ENCODE data around the gene RFWD3. TPM values are rescaled to one million over a fixed set of nuclear protein-coding genes. Genes with fewer than 3 reads are reported as not detected.

Gene RFWD3
- total and polyA plus RNA-seq, 2 experiments from 2014 or later = 8.2 to 11.1 TPM

DNA sequence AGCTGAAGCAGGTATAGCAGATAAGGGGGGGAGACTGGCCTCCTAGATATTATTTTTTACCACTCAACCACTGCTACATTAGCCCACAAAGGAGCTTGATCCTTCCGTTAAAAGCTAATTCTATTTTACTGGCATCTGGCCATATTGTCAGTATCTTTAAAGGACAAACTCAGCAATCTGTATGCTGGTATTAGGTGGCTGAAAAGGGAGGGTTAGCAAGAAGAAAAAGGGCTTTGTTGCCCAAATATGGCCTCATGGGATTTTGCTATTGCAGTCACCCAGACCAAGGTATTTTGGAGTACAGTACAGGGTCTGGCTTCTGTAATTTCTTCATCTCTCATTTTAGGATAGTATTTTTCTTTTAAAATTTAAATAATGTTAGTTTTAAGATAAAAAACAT, 14.4 kb downstream of the RFWD3 start:
- H3K9me3 ChIP-seq (ENCODE audit: low read depth) = no peaks in the 10 kb centered on the region
- TF ChIP-seq, protein P1, sequence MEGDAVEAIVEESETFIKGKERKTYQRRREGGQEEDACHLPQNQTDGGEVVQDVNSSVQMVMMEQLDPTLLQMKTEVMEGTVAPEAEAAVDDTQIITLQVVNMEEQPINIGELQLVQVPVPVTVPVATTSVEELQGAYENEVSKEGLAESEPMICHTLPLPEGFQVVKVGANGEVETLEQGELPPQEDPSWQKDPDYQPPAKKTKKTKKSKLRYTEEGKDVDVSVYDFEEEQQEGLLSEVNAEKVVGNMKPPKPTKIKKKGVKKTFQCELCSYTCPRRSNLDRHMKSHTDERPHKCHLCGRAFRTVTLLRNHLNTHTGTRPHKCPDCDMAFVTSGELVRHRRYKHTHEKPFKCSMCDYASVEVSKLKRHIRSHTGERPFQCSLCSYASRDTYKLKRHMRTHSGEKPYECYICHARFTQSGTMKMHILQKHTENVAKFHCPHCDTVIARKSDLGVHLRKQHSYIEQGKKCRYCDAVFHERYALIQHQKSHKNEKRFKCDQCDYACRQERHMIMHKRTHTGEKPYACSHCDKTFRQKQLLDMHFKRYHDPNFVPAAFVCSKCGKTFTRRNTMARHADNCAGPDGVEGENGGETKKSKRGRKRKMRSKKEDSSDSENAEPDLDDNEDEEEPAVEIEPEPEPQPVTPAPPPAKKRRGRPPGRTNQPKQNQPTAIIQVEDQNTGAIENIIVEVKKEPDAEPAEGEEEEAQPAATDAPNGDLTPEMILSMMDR (IDR thresholded peaks at IDR 0.05; ENCODE audit: low read depth, low read length) = no peak
- peaks cover 22% of the 10 kb centered on the region for H3K36me3 ChIP-seq

DNA sequence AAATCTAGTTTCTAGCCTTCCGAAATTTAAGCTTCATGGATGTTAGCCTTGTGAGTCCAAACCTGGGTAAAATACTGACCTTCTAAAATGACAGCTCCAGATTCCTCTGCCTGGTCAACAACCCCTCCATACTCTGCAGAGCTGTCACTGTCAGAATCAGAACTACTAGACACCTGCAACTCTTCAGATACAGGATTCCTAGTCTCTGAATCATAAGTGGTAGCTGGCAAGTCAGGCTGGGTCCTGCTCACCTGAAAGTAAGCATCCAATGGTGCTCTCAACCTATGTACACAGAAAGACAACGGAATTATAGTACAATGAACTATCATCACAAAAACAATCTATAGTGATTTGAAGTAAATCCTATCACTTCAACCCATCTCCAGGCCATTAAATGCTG, 14.8 kb downstream of the RFWD3 start:
- Histone ChIP-seq H3K27me3 (no peaks in the 10 kb centered on the region), H3K4me3 (no peak overlapping the region), H3K36me3 (peaks cover 22% of the 10 kb centered on the region), H3K9me3 (ENCODE audit: low read depth) (no peaks in the 10 kb centered on the region), H3K4me1 (ENCODE audit: low read depth) (no peaks in the 10 kb centered on the region), H3K27ac (peak overlapping the region; percentile 43)
- TF ChIP-seq, protein P1 (IDR thresholded peaks at IDR 0.05; ENCODE audit: low read depth, low read length) = no peak
- DNase-seq (ENCODE audit: low read depth in 1 of 2, low spot score in 1 of 2) = no peak

More for the DNA sequence above, 14.4 kb downstream of the RFWD3 start:
- no peak for DNase-seq (ENCODE audit: low read depth in 1 of 2, low spot score in 1 of 2)
- Histone ChIP-seq H3K27ac (peak overlapping the region; percentile 43), H3K4me3 (no peak overlapping the region), H3K27me3 (no peaks in the 10 kb centered on the region), H3K4me1 (ENCODE audit: low read depth) (no peaks in the 10 kb centered on the region)

DNA sequence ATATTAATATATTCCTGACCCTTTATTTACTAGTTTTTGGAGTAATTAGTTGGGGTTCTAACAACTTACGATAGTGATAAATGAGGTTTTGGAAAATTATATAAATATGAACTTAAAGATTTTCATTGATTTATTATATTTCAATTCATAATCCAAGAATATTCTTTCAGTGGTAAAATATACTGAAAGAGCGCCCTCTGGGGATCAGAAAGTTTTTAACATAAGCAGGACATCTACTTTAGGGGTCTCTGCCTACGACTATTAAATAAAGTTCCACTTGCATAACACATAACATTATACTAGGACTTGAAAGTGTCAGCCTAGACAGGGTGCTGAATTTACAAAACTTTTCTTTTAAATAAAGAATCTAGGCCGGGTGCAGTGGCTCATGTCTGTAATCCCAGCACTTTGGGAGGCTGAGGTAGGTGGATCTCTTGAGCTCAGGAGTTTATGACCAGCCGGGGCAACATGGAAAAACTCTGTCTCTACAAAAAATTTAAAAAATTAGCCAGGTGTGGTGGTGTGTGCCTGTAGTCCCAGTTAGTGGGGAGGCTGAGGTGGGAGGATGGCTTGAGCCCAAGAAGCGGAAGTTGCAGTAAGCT, 15.6 kb downstream of the RFWD3 start:
- H3K9me3 ChIP-seq (ENCODE audit: low read depth) = no peaks in the 10 kb centered on the region
- DNase-seq (ENCODE audit: low read depth in 1 of 2, low spot score in 1 of 2) = peak; percentile 19 to 31
- H3K27me3 ChIP-seq = no peaks in the 10 kb centered on the region
- H3K27ac ChIP-seq = no peak overlapping the region
- no peak overlapping the region for H3K4me3 ChIP-seq
- H3K36me3 ChIP-seq = peaks cover 22% of the 10 kb centered on the region
- TF ChIP-seq, protein P1 (IDR thresholded peaks at IDR 0.05; ENCODE audit: low read depth, low read length) = peak; percentile 62
- no peaks in the 10 kb centered on the region for H3K4me1 ChIP-seq (ENCODE audit: low read depth)

DNA sequence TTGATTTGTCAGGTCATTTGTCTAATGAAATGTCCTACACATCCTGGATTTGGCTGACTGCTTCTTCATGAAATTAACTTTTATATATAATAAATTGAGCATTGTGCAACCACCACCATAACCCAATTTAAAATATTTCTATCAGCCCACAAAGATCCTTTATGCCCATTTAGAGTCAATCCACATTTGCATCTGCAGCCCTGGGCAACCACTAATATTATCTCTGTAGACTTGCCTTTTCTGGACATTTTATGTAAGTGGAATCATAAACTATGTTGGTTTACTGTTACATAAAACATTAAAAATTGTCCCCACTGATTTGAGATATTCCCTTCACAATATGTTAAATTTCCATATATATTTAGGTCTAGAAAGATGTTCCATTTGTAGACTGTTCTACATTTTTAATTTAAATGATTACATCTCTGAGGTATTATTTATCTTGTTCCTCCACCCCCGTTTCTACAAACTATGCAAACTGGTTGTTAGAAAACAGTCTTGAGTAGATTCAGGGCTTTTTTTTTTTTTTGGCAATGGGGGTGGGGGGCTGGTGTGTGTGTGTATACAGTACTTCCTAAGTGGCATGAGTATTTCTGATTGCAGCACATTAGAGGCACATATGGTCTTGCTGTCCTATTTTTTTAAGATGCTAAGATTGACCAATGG, 16.7 kb downstream of the RFWD3 start:
- TF ChIP-seq, protein P1 (IDR thresholded peaks at IDR 0.05; ENCODE audit: low read depth, low read length) = no peak
- Histone ChIP-seq H3K9me3 (ENCODE audit: low read depth) (no peaks in the 10 kb centered on the region), H3K36me3 (peaks cover 23% of the 10 kb centered on the region), H3K4me1 (ENCODE audit: low read depth) (no peaks in the 10 kb centered on the region), H3K4me3 (no peak overlapping the region), H3K27ac (no peak overlapping the region), H3K27me3 (no peaks in the 10 kb centered on the region)
- DNase-seq (ENCODE audit: low read depth in 1 of 2, low spot score in 1 of 2) = no peak

DNA sequence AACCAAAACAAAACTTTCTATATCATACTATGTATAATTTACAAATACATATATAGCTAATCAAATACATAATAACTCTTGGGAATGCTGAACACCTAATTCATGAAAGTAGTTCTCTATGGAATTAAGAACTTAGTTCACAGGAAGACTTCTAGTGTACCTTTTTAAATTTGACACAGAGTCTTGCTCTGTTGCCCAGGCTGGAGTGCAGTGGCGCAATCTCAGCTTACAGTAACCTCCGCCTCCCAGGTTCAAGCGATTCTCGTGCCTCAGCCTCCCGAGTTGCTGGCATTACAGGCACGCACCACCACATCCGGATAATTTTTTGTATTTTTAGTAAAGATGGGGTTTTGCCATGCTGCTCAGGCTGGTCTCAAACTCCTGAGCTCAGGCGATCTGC, 24.7 kb downstream of the RFWD3 start:
- H3K27ac ChIP-seq = no peak overlapping the region
- TF ChIP-seq, protein P1 (IDR thresholded peaks at IDR 0.05; ENCODE audit: low read depth, low read length) = no peak
- H3K36me3 ChIP-seq = peaks cover 49% of the 10 kb centered on the region
- H3K4me3 ChIP-seq = no peak overlapping the region
- no peaks in the 10 kb centered on the region for H3K4me1 ChIP-seq (ENCODE audit: low read depth)
- DNase-seq (ENCODE audit: low read depth in 1 of 2, low spot score in 1 of 2) = no peak
- no peaks in the 10 kb centered on the region for H3K27me3 ChIP-seq
- no peaks in the 10 kb centered on the region for H3K9me3 ChIP-seq (ENCODE audit: low read depth)
